ENCODE results near the gene TMEM100.

TMEM100 gene

DNA sequence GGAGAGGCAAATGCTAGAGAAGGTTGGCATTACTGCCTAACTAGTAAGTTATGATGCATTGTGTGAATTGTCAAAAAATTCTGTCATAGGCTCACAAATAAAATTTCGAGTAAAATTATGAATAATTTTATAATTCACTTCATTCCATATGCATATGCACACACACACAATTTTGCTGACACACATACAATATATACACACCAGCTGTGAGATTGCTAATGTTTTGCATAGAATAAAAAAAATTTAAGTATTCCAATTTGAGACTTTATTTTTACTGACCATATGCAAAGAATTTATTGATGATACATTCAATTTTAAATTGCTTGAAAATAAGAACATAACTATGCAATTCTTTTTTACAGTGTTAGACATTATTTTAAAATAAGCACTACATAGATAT is 6.8 kb upstream of the TMEM100 start:
- Histone ChIP-seq H3K27ac (no peak overlapping the region), H3K4me3 (ENCODE audit: low read depth in 1 of 2, low read length in 1 of 2) (no peak overlapping the region), H3K36me3 (no peaks in the 10 kb centered on the region), H3K9me3 (no peaks in the 10 kb centered on the region), H3K4me1 (ENCODE audit: control insufficient read depth in 1 of 2, insufficient read depth in 1 of 2, low read depth in 1 of 2, low read length in 1 of 2) (no peaks in the 10 kb centered on the region), H3K27me3 (peaks cover 10% of the 10 kb centered on the region)
- TF ChIP-seq, protein P1, sequence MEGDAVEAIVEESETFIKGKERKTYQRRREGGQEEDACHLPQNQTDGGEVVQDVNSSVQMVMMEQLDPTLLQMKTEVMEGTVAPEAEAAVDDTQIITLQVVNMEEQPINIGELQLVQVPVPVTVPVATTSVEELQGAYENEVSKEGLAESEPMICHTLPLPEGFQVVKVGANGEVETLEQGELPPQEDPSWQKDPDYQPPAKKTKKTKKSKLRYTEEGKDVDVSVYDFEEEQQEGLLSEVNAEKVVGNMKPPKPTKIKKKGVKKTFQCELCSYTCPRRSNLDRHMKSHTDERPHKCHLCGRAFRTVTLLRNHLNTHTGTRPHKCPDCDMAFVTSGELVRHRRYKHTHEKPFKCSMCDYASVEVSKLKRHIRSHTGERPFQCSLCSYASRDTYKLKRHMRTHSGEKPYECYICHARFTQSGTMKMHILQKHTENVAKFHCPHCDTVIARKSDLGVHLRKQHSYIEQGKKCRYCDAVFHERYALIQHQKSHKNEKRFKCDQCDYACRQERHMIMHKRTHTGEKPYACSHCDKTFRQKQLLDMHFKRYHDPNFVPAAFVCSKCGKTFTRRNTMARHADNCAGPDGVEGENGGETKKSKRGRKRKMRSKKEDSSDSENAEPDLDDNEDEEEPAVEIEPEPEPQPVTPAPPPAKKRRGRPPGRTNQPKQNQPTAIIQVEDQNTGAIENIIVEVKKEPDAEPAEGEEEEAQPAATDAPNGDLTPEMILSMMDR (IDR thresholded peaks at IDR 0.05), result no peak

DNA sequence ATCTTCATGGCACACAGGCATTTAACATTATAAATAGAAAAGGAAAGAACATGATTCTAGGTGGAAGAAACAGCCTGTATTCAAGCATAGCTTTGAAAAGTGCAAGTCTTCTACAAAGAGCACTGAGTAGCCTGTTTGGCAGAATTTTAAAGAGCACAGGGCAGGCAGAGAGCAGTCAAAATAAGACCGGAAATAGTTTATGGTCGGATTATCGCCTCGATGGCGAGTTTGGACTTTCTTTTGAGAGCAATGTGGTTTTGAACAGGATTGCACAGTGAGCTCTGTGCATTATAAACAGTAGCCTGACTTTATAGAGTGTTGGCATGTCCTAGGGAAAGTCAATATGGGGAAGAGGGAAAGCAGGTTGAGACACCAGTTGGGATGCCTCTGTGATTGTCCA is 6.2 kb upstream of the TMEM100 start:
- no peaks in the 10 kb centered on the region for H3K4me1 ChIP-seq (ENCODE audit: control insufficient read depth in 1 of 2, insufficient read depth in 1 of 2, low read depth in 1 of 2, low read length in 1 of 2)
- peaks cover 16% of the 10 kb centered on the region for H3K27me3 ChIP-seq
- TF ChIP-seq, protein P1 (IDR thresholded peaks at IDR 0.05), result no peak
- H3K9me3 ChIP-seq, result no peaks in the 10 kb centered on the region
- no peak overlapping the region for H3K4me3 ChIP-seq (ENCODE audit: low read depth in 1 of 2, low read length in 1 of 2)
- no peak overlapping the region for H3K27ac ChIP-seq
- H3K36me3 ChIP-seq, result no peaks in the 10 kb centered on the region

DNA sequence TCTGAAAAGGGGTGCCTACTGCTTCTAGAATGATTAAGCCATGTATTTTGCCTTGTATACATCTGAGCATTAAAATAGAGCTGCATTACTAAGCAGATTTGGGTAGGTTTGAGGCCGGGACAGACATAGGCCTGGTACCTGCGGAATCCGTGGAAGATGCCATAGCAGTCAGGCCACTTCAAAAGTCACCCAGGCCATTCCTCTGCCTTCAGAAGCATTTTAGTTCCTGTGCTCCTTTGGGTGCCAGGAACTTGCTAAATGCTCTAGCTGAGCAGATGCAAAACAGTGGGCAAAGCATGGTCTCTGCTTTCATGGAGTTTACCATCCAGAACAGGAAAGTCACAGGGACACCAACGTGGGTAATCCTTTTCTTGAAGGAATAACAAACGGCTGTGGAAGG is 5.7 kb upstream of the TMEM100 start:
- peaks cover 20% of the 10 kb centered on the region for H3K27me3 ChIP-seq
- no peaks in the 10 kb centered on the region for H3K9me3 ChIP-seq
- TF ChIP-seq, protein P1 (IDR thresholded peaks at IDR 0.05), result no peak
- no peak overlapping the region for H3K4me3 ChIP-seq (ENCODE audit: low read depth in 1 of 2, low read length in 1 of 2)
- no peaks in the 10 kb centered on the region for H3K36me3 ChIP-seq
- H3K27ac ChIP-seq, result no peak overlapping the region
- no peaks in the 10 kb centered on the region for H3K4me1 ChIP-seq (ENCODE audit: control insufficient read depth in 1 of 2, insufficient read depth in 1 of 2, low read depth in 1 of 2, low read length in 1 of 2)

DNA sequence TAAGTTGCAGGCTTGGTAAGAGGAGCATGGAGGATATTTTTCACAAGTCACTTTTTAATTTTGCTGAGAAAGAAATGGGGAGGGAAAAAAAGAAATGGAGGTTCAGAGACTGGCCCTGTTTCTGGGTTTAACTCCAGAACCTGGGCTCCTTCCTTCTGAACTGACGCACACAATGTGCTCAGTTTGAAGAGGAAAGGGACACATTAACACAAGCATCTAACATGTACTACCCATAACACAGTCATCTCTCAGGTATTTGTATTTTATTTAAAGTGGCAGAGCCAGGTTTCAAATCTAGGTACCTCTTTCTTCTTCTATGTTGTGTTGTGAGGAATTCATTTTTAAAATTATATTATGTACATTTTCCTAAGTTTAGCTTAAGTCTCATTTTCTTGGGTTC is 5.3 kb upstream of the TMEM100 start:
- Histone ChIP-seq H3K9me3 (no peaks in the 10 kb centered on the region), H3K36me3 (no peaks in the 10 kb centered on the region), H3K27me3 (peaks cover 25% of the 10 kb centered on the region), H3K4me3 (ENCODE audit: low read depth in 1 of 2, low read length in 1 of 2) (no peak overlapping the region), H3K27ac (no peak overlapping the region), H3K4me1 (ENCODE audit: control insufficient read depth in 1 of 2, insufficient read depth in 1 of 2, low read depth in 1 of 2, low read length in 1 of 2) (no peaks in the 10 kb centered on the region)
- TF ChIP-seq, protein P1 (IDR thresholded peaks at IDR 0.05), result no peak

DNA sequence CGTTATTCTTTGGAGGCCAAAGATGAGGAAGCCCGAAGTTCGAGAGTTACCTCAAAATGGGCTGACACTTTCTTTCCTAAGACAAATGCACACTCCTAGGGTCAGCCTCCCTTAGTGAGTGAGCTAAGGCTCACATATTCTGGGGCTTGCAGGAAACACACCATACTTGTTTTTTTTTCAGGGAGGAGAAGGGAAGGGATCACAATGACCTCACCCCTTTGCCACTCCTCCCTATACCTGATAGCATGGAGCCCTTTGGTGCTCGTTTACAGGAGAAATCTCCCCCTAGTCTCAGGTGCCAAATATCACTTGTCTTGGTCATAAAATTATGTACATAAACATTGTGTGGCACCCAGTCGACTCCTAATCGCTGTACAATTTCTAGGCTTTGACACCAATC is 4.6 kb upstream of the TMEM100 start:
- Histone ChIP-seq H3K4me3 (ENCODE audit: low read depth in 1 of 2, low read length in 1 of 2) (no peak overlapping the region), H3K4me1 (ENCODE audit: control insufficient read depth in 1 of 2, insufficient read depth in 1 of 2, low read depth in 1 of 2, low read length in 1 of 2) (no peaks in the 10 kb centered on the region), H3K27me3 (peaks cover 31% of the 10 kb centered on the region), H3K27ac (no peak overlapping the region), H3K36me3 (no peaks in the 10 kb centered on the region), H3K9me3 (no peaks in the 10 kb centered on the region)
- TF ChIP-seq, protein P1 (IDR thresholded peaks at IDR 0.05), result no peak

DNA sequence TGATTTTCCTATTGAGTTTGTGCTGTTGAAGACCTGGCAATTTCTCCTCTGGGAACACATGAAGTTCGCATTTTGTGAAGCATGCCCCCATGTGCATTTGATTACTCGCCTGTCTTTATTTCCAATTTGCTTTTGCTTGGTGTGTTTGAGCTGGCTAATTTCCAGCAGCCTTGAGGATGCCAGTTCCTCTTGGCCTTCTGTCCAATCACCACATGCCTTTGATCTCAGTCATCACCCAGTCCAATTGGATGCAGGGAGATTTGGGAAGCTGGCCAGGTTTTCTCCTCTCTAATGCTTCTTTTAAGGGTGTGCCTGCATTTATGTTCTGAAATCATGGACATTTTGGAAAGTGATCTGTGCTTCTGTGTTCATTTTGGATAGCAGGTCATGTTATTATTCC is 3.8 kb upstream of the TMEM100 start:
- H3K36me3 ChIP-seq, result no peaks in the 10 kb centered on the region
- no peak overlapping the region for H3K27ac ChIP-seq
- TF ChIP-seq, protein P1 (IDR thresholded peaks at IDR 0.05), result no peak
- no peaks in the 10 kb centered on the region for H3K4me1 ChIP-seq (ENCODE audit: control insufficient read depth in 1 of 2, insufficient read depth in 1 of 2, low read depth in 1 of 2, low read length in 1 of 2)
- no peaks in the 10 kb centered on the region for H3K9me3 ChIP-seq
- H3K27me3 ChIP-seq, result peaks cover 40% of the 10 kb centered on the region
- no peak overlapping the region for H3K4me3 ChIP-seq (ENCODE audit: low read depth in 1 of 2, low read length in 1 of 2)
